PFSK-1 (cell line): ENCODE results near the gene WDR36.

Experiments
- FOXP2 ChIP-seq: optimal IDR thresholded peaks from 2 replicates; pipeline ENCODE3; 2011; ENCODE audit warnings: borderline replicate concordance, control low read depth, inconsistent platforms; ENCODE audit not compliant: insufficient read depth; ENCODE audit errors: extremely low read length, extremely low read depth
- SIN3A ChIP-seq: IDR thresholded peaks from 2 replicates; pipeline ENCODE4 v1.6.1; 2012; ENCODE audit warnings: mild to moderate bottlenecking, low read length, moderate library complexity, borderline replicate concordance; ENCODE audit not compliant: insufficient read depth
- TAF1 ChIP-seq: IDR thresholded peaks from 2 replicates; pipeline ENCODE4 v1.6.1; 2012; ENCODE audit warnings: low read length, control low read depth, borderline replicate concordance; ENCODE audit not compliant: insufficient read depth
- TF ChIP-seq, protein P1 (sequence below), 2 experiments: IDR thresholded peaks; 2 replicates each; pipeline versions ENCODE4 v1.6.1 to v1.8.0; 2011 to 2012; ENCODE audit warnings: low read depth in 2 of 2, low read length in 2 of 2, control low read depth in 1 of 2, inconsistent platforms in 1 of 2, mild to moderate bottlenecking in 1 of 2, moderate library complexity in 1 of 2; ENCODE audit not compliant: insufficient read depth in 1 of 2

DNA sequence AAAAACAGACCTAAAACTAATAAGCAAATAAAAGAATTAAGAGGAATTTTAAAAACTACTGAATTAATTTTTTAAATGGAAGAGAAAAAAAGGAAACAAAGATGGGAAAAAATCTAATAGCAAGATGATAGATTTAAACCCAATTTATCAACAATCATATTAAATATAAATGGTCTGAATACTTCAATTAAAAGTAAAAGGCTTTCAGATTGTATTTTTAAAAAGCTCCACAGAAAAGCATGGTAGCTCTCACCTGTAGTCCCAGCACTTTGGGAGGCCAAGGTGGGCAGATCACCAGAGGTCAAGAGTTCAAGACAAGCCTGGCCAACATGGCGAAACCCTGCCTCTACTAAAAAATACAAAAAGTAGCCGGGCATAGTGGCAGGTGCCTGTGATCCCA lies 32.0 kb upstream of the WDR36 start:
- TF ChIP-seq, protein P1, sequence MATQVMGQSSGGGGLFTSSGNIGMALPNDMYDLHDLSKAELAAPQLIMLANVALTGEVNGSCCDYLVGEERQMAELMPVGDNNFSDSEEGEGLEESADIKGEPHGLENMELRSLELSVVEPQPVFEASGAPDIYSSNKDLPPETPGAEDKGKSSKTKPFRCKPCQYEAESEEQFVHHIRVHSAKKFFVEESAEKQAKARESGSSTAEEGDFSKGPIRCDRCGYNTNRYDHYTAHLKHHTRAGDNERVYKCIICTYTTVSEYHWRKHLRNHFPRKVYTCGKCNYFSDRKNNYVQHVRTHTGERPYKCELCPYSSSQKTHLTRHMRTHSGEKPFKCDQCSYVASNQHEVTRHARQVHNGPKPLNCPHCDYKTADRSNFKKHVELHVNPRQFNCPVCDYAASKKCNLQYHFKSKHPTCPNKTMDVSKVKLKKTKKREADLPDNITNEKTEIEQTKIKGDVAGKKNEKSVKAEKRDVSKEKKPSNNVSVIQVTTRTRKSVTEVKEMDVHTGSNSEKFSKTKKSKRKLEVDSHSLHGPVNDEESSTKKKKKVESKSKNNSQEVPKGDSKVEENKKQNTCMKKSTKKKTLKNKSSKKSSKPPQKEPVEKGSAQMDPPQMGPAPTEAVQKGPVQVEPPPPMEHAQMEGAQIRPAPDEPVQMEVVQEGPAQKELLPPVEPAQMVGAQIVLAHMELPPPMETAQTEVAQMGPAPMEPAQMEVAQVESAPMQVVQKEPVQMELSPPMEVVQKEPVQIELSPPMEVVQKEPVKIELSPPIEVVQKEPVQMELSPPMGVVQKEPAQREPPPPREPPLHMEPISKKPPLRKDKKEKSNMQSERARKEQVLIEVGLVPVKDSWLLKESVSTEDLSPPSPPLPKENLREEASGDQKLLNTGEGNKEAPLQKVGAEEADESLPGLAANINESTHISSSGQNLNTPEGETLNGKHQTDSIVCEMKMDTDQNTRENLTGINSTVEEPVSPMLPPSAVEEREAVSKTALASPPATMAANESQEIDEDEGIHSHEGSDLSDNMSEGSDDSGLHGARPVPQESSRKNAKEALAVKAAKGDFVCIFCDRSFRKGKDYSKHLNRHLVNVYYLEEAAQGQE (IDR thresholded peaks at IDR 0.05; ENCODE audit: insufficient read depth in 1 of 2, low read depth in 2 of 2, low read length in 2 of 2): no peak
- TF ChIP-seq TAF1 (no peak), FOXP2 (no peak), SIN3A (no peak)
